ENCODE measurements around the gene MKRN3. TPM values are rescaled to one million over a fixed set of nuclear protein-coding genes. Genes with fewer than 3 reads are reported as not detected.

The MKRN3 gene
- under 0.01 TPM in 1 of 2 replicates, not detected in the other for total RNA-seq

DNA sequence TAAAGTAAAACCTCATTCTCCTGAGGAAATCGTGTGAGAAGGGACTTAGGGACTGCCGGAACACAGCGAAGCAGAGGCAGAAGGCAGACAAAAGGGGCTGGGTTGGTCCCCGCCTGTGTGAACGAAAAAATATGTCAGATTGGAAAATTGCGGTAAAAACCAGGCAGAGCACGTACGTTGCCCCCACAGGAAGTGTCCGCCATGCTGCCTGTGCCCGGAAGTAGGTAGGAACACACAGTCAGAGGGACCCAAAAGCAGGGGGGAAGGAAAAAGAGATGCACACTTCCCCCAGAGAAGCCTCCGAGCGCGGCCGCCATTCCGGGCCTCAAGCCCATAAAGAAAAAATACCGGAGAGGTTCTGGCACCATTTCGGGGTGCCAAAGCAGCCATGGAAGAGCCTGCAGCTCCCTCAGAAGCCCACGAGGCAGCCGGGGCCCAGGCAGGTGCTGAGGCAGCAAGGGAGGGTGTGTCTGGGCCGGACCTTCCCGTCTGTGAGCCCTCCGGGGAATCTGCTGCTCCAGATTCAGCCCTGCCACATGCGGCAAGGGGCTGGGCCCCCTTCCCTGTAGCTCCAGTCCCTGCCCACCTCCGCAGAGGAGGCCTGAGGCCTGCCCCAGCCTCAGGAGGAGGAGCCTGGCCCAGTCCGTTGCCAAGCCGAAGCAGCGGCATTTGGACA is at the start of gene MKRN3:
TSS of gene MKRN3 (plus strand) at position 280 of the 676 bp plus-strand sequence. CDS start at position 389, 109 bp downstream.

Other genes starting within 250 kb of the MKRN3 start
- gene GOLGA6L26, start 231.5 kb upstream of the MKRN3 start, total RNA-seq: not detected in 2 replicates
- not detected in 2 replicates for gene GOLGA8S, start 210.9 kb upstream of the MKRN3 start, total RNA-seq
- not detected in 2 replicates for gene GOLGA6L2, start 118.4 kb upstream of the MKRN3 start, total RNA-seq
- gene MAGEL2, start 82.2 kb downstream of the MKRN3 start, total RNA-seq: 0.45 and 0.84 TPM in 2 replicates
- gene NDN, start 121.6 kb downstream of the MKRN3 start, total RNA-seq: 82.5 and 93.0 TPM in 2 replicates